ENCODE measurements around the gene SLC35F2. TPM values are rescaled to one million over a fixed set of nuclear protein-coding genes. Genes with fewer than 3 reads are reported as not detected.

The SLC35F2 gene
- total RNA-seq, 1 donor from 2014 or later: 13.3 TPM

DNA sequence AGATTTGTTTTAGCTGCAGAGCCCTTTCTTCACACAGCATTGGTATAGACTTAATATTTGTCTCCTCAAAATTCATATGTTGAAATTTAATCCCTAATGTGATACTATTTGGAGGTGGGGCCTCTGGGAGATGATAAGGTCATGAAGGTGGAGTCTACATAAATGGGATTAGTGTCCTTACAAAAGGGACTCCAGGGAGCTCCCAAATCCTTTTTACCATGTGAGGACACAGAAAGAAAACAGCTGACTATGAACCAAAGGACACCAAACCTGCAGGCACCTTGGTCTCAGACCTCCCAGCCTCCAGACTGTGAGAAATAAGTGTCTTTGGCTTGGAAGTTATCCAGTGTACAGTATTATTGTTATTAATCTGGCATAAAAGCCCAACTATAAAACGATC lies 10.2 kb downstream of the SLC35F2 start:
- H3K4me3 ChIP-seq: no peak overlapping the region
- H3K27ac ChIP-seq: no peak overlapping the region
- no peaks in the 10 kb centered on the region for H3K36me3 ChIP-seq
- TF ChIP-seq POLR2AphosphoS5 (IDR thresholded peaks at IDR 0.05; ENCODE audit: insufficient read depth in 1 of 2, low read depth in 1 of 2): no peak
- no peak for TF ChIP-seq POLR2A (IDR thresholded peaks at IDR 0.05)
- TF ChIP-seq, protein P1, sequence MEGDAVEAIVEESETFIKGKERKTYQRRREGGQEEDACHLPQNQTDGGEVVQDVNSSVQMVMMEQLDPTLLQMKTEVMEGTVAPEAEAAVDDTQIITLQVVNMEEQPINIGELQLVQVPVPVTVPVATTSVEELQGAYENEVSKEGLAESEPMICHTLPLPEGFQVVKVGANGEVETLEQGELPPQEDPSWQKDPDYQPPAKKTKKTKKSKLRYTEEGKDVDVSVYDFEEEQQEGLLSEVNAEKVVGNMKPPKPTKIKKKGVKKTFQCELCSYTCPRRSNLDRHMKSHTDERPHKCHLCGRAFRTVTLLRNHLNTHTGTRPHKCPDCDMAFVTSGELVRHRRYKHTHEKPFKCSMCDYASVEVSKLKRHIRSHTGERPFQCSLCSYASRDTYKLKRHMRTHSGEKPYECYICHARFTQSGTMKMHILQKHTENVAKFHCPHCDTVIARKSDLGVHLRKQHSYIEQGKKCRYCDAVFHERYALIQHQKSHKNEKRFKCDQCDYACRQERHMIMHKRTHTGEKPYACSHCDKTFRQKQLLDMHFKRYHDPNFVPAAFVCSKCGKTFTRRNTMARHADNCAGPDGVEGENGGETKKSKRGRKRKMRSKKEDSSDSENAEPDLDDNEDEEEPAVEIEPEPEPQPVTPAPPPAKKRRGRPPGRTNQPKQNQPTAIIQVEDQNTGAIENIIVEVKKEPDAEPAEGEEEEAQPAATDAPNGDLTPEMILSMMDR (IDR thresholded peaks at IDR 0.05): no peak
- no peaks in the 10 kb centered on the region for H3K9me3 ChIP-seq
- H3K4me1 ChIP-seq: no peaks in the 10 kb centered on the region
- no peaks in the 10 kb centered on the region for H3K27me3 ChIP-seq
- no peak for DNase-seq (ENCODE audit: extremely low spot score in 2 of 2)
- intact Hi-C loops (cut with DNase I): no loop called here

DNA sequence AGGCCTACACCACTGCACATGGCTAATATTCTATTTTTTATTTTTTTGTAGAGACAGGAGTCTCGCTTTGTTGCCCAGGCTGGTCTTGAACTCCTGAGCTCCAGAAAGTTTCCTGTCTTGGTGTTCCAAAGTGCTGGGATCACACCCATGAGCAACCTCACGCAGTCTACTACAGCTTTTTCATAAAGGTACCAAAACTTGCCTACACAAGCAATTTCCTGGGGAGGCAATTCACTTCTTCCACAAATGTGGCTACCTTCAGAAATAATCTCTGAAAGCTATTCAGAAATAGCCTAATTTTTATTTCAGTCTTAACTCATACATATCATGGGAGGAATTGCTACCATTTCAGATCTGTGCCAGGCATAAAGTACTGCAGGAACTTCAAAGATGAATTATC lies 11.4 kb downstream of the SLC35F2 start:
- TF ChIP-seq POLR2AphosphoS5 (IDR thresholded peaks at IDR 0.05; ENCODE audit: insufficient read depth in 1 of 2, low read depth in 1 of 2) (no peak), POLR2A (IDR thresholded peaks at IDR 0.05) (no peak)
- TF ChIP-seq, protein P1 (IDR thresholded peaks at IDR 0.05): no peak
- Histone ChIP-seq H3K9me3 (no peaks in the 10 kb centered on the region), H3K27me3 (no peaks in the 10 kb centered on the region), H3K4me1 (no peaks in the 10 kb centered on the region), H3K27ac (no peak overlapping the region), H3K36me3 (no peaks in the 10 kb centered on the region), H3K4me3 (no peak overlapping the region)
- intact Hi-C loops (cut with DNase I): no loop called here
- no peak for DNase-seq (ENCODE audit: extremely low spot score in 2 of 2)

DNA sequence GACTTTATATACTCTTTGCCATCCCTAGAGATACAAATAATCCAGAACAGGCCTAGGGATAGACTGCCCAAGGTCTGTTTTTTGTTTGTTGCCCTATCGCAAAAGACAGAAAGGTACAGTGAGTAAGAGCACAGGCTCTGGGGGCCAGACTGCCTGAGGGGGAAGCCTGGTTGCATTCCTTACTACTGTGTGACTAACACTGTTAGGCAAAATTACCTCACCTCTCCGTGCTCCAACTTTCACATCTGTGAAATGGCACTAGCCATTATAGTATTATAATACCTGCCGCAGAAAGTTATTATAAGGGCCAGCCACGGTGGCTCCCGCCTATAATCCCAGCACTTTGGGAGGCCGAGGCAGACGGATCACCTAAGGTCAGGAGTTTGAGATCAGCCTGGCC lies 14.5 kb downstream of the SLC35F2 start:
- H3K36me3 ChIP-seq: no peaks in the 10 kb centered on the region
- intact Hi-C loops (cut with DNase I): no loop called here
- TF ChIP-seq, protein P1 (IDR thresholded peaks at IDR 0.05): no peak
- no peak for TF ChIP-seq POLR2A (IDR thresholded peaks at IDR 0.05)
- TF ChIP-seq POLR2AphosphoS5 (IDR thresholded peaks at IDR 0.05; ENCODE audit: insufficient read depth in 1 of 2, low read depth in 1 of 2): no peak
- peaks cover 25% of the 10 kb centered on the region for H3K4me1 ChIP-seq
- H3K27ac ChIP-seq: no peak overlapping the region
- no peaks in the 10 kb centered on the region for H3K9me3 ChIP-seq
- H3K4me3 ChIP-seq: no peak overlapping the region
- DNase-seq (ENCODE audit: extremely low spot score in 2 of 2): no peak
- H3K27me3 ChIP-seq: no peaks in the 10 kb centered on the region

DNA sequence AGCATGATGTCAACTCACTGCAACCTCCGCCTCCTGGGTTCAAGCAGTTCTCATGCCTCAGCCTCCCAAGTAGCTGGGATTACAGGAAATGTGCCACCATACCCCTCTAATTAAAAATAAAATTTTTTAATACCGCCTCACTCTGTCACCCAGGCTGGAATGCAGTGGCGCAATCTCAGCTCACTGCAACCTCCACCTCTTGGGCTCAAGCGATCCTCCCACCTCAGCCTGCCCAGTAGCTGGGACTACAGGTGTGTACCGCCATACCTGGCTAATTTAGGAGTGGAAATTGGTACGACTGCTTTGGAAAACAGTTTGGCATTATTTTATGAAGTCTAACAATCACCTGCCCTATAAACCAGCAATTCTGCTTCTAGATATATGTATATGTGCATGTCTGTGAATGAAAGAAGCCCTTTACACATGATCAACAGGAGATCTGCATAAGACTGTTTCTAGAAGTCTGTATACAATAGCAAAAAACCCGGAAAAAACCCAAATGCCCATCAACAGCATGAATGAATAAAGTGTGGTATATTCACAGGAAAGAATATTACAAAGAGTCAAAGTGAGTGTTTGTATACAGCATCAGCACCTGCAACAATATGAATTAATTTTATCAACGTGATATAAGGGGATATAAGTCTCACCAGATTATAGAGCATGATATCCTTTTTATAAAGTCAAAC lies 16.0 kb downstream of the SLC35F2 start:
- Histone ChIP-seq H3K36me3 (no peaks in the 10 kb centered on the region), H3K4me1 (peaks cover 25% of the 10 kb centered on the region), H3K9me3 (no peaks in the 10 kb centered on the region), H3K4me3 (no peak overlapping the region), H3K27me3 (no peaks in the 10 kb centered on the region), H3K27ac (no peak overlapping the region)
- DNase-seq (ENCODE audit: extremely low spot score in 2 of 2): no peak
- intact Hi-C loops (cut with DNase I): no loop called here
- TF ChIP-seq POLR2A (IDR thresholded peaks at IDR 0.05): no peak
- TF ChIP-seq POLR2AphosphoS5 (IDR thresholded peaks at IDR 0.05; ENCODE audit: insufficient read depth in 1 of 2, low read depth in 1 of 2): no peak
- TF ChIP-seq, protein P1 (IDR thresholded peaks at IDR 0.05): no peak

DNA sequence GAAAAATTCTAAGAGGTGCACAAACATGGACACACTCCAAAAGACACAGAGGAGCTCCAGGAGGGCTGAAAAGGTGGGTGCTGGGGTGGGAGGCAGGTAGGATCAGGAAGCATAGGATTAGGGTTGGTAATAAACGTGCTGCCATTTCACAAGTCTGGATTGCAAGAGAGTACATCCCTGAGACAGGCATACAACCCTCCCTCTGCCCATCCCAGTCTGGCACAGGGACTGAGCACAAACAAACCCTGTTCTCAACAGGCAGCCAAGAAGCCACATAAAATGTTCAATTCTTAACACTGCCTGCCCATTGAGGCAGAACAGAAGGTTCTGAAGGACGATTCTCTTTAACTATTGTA lies 18.5 kb downstream of the SLC35F2 start:
- no peak for DNase-seq (ENCODE audit: extremely low spot score in 2 of 2)
- Histone ChIP-seq H3K4me3 (peak overlapping the region in 1 of 2 donors; percentile 17), H3K9me3 (no peaks in the 10 kb centered on the region), H3K27me3 (no peaks in the 10 kb centered on the region), H3K4me1 (peaks cover 25% of the 10 kb centered on the region), H3K36me3 (no peaks in the 10 kb centered on the region), H3K27ac (peak overlapping the region; percentile 81)
- intact Hi-C loops (cut with DNase I): no loop called here
- TF ChIP-seq POLR2AphosphoS5 (IDR thresholded peaks at IDR 0.05; ENCODE audit: insufficient read depth in 1 of 2, low read depth in 1 of 2): no peak
- no peak for TF ChIP-seq POLR2A (IDR thresholded peaks at IDR 0.05)
- TF ChIP-seq, protein P1 (IDR thresholded peaks at IDR 0.05): no peak

All from vagina (tissue), 2 donors.